RKO (cell line): ENCODE data around the gene CASZ1.

Experiments
- DNase-seq: peaks from one replicate; pipeline ENCODE4 v3.0.0-alpha.2; 2016; ENCODE audit warnings: low spot score

CASZ1 gene

GRCh38 chr1:10686404-10687040 lies 109.9 kb downstream of the CASZ1 start:
- no peak for DNase-seq

GRCh38 chr1:10685808-10686403 lies 110.5 kb downstream of the CASZ1 start:
- no peak for DNase-seq

GRCh38 chr1:10685196-10685807 lies 111.1 kb downstream of the CASZ1 start:
- DNase-seq = no peak

- no peak for DNase-seq
Observed at GRCh38 chr1:10684221-10684620, 112.2 kb downstream of the CASZ1 start.

DNA sequence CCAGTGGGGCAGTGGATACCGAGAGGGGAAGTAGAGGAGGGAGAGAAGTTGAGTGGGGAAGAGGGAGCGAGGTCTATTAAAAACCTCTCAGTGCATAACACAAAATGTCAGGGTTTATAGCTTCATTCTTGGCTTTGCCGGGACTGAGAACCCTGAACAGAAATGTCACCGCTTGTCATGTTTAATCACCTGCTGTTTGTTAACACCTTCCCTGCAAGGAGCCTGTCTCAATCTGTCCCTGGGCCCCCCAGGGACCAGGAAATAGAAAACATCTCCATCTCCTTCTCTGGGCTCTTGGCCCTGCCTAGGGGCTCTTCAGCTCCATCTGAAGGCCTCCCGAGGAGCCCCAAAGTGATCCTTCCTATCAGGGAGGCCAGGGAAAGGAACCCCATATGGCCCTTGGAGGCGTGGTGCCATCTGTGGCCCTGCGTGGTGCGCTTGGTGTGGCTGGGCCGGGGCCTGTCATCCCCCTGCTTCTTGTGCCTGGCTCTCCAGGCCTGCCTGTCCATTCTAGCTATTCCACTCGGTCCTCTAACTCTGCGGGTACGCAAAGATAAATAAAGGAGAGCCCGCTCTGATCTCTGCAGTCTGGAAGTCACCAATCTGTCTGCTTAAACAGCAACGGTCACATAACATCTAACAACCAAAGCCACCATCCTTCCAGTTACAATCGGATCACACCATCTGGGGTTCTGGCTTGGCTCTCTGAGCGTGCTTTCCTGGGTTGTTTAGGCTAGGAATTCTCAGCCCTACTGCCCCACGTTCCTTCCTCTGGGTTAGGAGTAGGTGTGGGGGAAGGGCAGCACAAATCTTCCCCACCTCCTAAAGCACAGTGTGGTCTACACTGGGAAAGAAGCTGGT lies 113.8 kb downstream of the CASZ1 start:
- DNase-seq = no peak

- DNase-seq = no peak
Observed at GRCh38 chr1:10682108-10682445, 114.4 kb downstream of the CASZ1 start.

GRCh38 chr1:10681296-10682107 lies 114.9 kb downstream of the CASZ1 start:
- DNase-seq = no peak

- DNase-seq = no peak
Observed at GRCh38 chr1:10680487-10680886, 116.0 kb downstream of the CASZ1 start.

GRCh38 chr1:10679496-10680220 lies 116.8 kb downstream of the CASZ1 start:
- DNase-seq = peak; percentile 59

GRCh38 chr1:10678852-10679251 lies 117.6 kb downstream of the CASZ1 start:
- DNase-seq = no peak

GRCh38 chr1:10678402-10678801 lies 118.0 kb downstream of the CASZ1 start:
- no peak for DNase-seq

GRCh38 chr1:10677491-10678391 lies 118.7 kb downstream of the CASZ1 start:
- no peak for DNase-seq

GRCh38 chr1:10676963-10677362 lies 119.5 kb downstream of the CASZ1 start:
- DNase-seq = no peak

GRCh38 chr1:10675813-10676212 lies 120.6 kb downstream of the CASZ1 start:
- no peak for DNase-seq

- DNase-seq = no peak
Observed at GRCh38 chr1:10674700-10675609, 121.5 kb downstream of the CASZ1 start.

DNA sequence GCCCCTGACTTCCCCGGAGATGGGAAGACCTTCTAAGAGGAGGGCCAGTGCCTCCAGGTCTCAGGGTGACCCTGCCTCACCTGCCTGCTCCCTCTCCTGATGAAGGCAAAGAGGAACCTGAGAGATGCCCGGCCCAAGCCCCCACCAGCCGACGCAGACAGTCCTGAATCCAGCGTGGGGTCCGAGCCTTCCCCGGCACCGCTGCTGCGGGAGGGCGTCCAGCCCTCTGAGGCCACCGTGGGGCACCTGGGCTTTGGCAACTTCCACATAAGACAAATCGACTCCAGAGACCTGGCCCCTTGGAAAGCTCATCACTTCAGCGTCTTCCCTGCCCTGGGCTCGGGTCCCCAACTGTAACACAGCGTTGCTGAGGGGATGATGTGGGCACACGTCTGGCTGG lies 122.2 kb downstream of the CASZ1 start:
- DNase-seq = no peak

- no peak for DNase-seq
Observed at GRCh38 chr1:10673109-10673711, 123.2 kb downstream of the CASZ1 start.

- DNase-seq = no peak
Observed at GRCh38 chr1:10672343-10673050, 123.9 kb downstream of the CASZ1 start.
